ENCODE measurements around the gene COL6A3. TPM values are rescaled to one million over a fixed set of nuclear protein-coding genes. Genes with fewer than 3 reads are reported as not detected.

The COL6A3 gene
- total and polyA plus RNA-seq, 9 of the 15 experiments (the other 6 are each of a cell fraction or from before 2014, with no cell fraction given) = 0.07 to 4.1 (median 1.5) TPM

GRCh38 chr2:237326266-237327171 is 87.4 kb downstream of the COL6A3 start:
- ATAC-seq = no peak
- no peaks in the 10 kb centered on the region for H3K9me1 ChIP-seq (ENCODE audit: control insufficient read depth, insufficient read depth, low read length)
- intact Hi-C loops (cut with micrococcal nuclease) = no loop called here
- H3K4me1 ChIP-seq (replicated peaks in 1 of 2; ENCODE audit: control insufficient read depth in 2 of 2, insufficient read depth in 2 of 2, low read length in 2 of 2) = no peaks in the 10 kb centered on the region
- H4K20me1 ChIP-seq (replicated peaks; ENCODE audit: control insufficient read depth, insufficient read depth, low read length) = no peaks in the 10 kb centered on the region
- H3K4me3 ChIP-seq = no peak overlapping the region
- FAIRE-seq = no peak
- H3K27ac ChIP-seq (ENCODE audit: extremely low read depth, low read depth, low read length) = no peak overlapping the region
- BruUV-seq (replicated peaks) = no TSS peak
- no peak for DNase-seq (ENCODE audit: extremely low read depth in 1 of 4, low spot score in 3 of 4)
- POLR2A ChIA-PET = no interaction called here
- CTCF ChIA-PET (ENCODE audit: low intra/inter-chr PET ratio) = no interaction called here
- H3K9me3 ChIP-seq (replicated peaks; ENCODE audit: control insufficient read depth, insufficient read depth, low read depth, low read length) = no peaks in the 10 kb centered on the region
- no peaks in the 10 kb centered on the region for H3K36me3 ChIP-seq (ENCODE audit: control insufficient read depth, insufficient read depth, low read length)
- no peak overlapping the region for H2AFZ ChIP-seq (ENCODE audit: low read depth, low read length)
- 6% methylated on average over 12 of the region's 12 CpGs for WGBS (ENCODE audit: insufficient coverage, low coverage, missing lambda C conversion rate)
- H3K27me3 ChIP-seq (ENCODE audit: control insufficient read depth in 2 of 2, insufficient read depth in 2 of 2, low read length in 2 of 2) = peaks cover 0 to 4% of the 10 kb centered on the region in 2 experiments; a peak in 1 of 5 replicates
- H3K79me2 ChIP-seq (ENCODE audit: control insufficient read depth, insufficient read depth, low read length) = no peaks in the 10 kb centered on the region
- TF ChIP-seq FIP1L1 (IDR thresholded peaks at IDR 0.05; ENCODE audit: low read depth, low read length, poor library complexity, severe bottlenecking) = no peak
- no peak for TF ChIP-seq GATAD2B (IDR thresholded peaks at IDR 0.05; ENCODE audit: borderline replicate concordance)
- TF ChIP-seq CEBPB (tag; IDR thresholded peaks at IDR 0.05) = no peak
- TF ChIP-seq, protein P1, sequence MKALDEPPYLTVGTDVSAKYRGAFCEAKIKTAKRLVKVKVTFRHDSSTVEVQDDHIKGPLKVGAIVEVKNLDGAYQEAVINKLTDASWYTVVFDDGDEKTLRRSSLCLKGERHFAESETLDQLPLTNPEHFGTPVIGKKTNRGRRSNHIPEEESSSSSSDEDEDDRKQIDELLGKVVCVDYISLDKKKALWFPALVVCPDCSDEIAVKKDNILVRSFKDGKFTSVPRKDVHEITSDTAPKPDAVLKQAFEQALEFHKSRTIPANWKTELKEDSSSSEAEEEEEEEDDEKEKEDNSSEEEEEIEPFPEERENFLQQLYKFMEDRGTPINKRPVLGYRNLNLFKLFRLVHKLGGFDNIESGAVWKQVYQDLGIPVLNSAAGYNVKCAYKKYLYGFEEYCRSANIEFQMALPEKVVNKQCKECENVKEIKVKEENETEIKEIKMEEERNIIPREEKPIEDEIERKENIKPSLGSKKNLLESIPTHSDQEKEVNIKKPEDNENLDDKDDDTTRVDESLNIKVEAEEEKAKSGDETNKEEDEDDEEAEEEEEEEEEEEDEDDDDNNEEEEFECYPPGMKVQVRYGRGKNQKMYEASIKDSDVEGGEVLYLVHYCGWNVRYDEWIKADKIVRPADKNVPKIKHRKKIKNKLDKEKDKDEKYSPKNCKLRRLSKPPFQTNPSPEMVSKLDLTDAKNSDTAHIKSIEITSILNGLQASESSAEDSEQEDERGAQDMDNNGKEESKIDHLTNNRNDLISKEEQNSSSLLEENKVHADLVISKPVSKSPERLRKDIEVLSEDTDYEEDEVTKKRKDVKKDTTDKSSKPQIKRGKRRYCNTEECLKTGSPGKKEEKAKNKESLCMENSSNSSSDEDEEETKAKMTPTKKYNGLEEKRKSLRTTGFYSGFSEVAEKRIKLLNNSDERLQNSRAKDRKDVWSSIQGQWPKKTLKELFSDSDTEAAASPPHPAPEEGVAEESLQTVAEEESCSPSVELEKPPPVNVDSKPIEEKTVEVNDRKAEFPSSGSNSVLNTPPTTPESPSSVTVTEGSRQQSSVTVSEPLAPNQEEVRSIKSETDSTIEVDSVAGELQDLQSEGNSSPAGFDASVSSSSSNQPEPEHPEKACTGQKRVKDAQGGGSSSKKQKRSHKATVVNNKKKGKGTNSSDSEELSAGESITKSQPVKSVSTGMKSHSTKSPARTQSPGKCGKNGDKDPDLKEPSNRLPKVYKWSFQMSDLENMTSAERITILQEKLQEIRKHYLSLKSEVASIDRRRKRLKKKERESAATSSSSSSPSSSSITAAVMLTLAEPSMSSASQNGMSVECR (CRISPR knock-in tag; IDR thresholded peaks at IDR 0.05) = no peak
- TF ChIP-seq ZNF785 (CRISPR knock-in tag; IDR thresholded peaks at IDR 0.05) = no peak
- TF ChIP-seq TRIM24 (IDR thresholded peaks at IDR 0.05) = no peak
- no peak for TF ChIP-seq FOSL1 (tag; conservative IDR thresholded peaks at IDR 0.05)
- TF ChIP-seq ZNF212 (CRISPR knock-in tag; IDR thresholded peaks at IDR 0.05) = no peak
- no peak for TF ChIP-seq MCM2 (IDR thresholded peaks at IDR 0.05; ENCODE audit: low read depth)
- no peak overlapping the region for H3K4me2 ChIP-seq (ENCODE audit: insufficient read depth, low read length)
- in situ Hi-C loops (cut with MboI) = no loop called here
- H3K9ac ChIP-seq (ENCODE audit: insufficient read depth in 1 of 2, low read depth in 2 of 2, low read length in 2 of 2) = no peak overlapping the region

All from K562 (cell line).